ENCODE data around the gene SARM1. TPM values are rescaled to one million over a fixed set of nuclear protein-coding genes. Genes with fewer than 3 reads are reported as not detected.

Gene SARM1
- total RNA-seq, 2 experiments from 2014 or later, result 17.2 to 17.5 TPM

DNA sequence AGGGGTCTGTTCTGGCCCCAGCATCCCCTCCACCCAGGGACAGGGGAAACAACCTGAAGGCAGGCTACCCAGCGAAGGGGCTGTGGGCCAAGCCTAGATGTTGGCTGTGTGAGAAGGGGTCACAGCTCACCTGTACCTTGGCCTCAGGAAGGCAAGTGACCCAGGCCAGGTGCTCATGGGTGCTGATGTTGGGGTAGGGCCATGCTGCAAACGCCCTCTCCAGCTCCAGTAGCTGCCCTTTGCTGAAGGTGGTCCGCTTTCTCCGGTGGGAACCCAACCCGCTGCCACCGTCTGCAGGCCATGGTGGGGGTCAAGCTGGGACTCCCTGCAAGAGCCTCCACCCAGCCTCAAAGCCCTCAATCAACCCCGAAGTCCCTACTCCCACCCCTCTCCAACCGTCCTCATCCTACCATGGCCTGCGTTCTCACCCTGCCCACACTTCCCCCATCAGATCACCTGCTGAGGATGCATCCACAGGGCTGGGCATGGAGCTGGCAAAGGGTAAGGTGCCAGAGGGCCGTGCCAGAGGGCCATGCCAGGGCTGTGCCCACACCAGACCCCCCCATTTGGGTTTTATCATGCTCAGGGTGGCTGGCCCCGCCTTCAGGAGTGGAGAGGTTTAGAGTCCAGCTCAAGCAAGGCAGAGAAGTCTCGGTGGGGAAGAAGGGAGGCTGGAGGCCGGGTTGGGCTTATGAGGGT, 6.7 kb upstream of the SARM1 start, which contains the start of gene SEBOX:
TSS of gene SEBOX (minus strand) at position 535 of the 699 bp plus-strand sequence. CDS start at position 487, 48 bp downstream.
- Mint-ChIP-seq H3K36me3 (ENCODE audit: low read depth) (peaks cover 17% of the 10 kb centered on the region), H3K4me1 (no peaks in the 10 kb centered on the region), H3K27me3 (no peaks in the 10 kb centered on the region), H3K27ac (no peak within 1 kb of the TSS), H3K4me3 (no peak within 1 kb of the TSS), H3K9me3 (no peaks in the 10 kb centered on the region)
- CTCF ChIA-PET, result no interaction called here
- DNase-seq, result no peak
- POLR2A ChIA-PET, result interaction anchor here (1.1 kb wide), 1 partner anchor 29 kb away, joined by 6 read pairs; the partner anchor contains the start of genes IFT20 and TNFAIP1

DNA sequence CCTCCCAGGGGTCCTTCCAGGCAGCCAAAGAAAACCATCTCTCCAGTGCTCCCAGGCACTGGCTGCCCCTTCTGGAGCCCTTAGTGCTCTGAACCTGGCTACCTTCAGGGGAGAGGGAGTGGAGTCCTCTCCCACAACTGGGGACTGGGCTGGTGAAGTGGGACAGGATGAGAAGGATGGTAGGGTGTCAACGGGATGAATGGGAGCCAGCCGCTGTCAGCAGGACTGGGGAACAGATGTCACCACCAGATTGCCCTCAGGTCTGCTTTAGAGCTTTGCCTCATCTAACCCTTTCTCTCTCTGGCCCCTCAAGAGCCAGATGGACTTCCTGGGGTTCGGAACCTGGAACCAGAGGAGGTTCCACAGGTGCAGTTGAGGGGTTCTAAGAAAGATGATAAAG, 6.0 kb upstream of the SARM1 start:
- POLR2A ChIA-PET, result no interaction called here
- no peak for DNase-seq
- no peaks in the 10 kb centered on the region for H3K9me3 Mint-ChIP-seq
- H3K4me1 Mint-ChIP-seq, result no peaks in the 10 kb centered on the region
- H3K27ac Mint-ChIP-seq, result no peak overlapping the region
- no peak overlapping the region for H3K4me3 Mint-ChIP-seq
- CTCF ChIA-PET, result no interaction called here
- no peaks in the 10 kb centered on the region for H3K27me3 Mint-ChIP-seq
- H3K36me3 Mint-ChIP-seq (ENCODE audit: low read depth), result peaks cover 12% of the 10 kb centered on the region

DNA sequence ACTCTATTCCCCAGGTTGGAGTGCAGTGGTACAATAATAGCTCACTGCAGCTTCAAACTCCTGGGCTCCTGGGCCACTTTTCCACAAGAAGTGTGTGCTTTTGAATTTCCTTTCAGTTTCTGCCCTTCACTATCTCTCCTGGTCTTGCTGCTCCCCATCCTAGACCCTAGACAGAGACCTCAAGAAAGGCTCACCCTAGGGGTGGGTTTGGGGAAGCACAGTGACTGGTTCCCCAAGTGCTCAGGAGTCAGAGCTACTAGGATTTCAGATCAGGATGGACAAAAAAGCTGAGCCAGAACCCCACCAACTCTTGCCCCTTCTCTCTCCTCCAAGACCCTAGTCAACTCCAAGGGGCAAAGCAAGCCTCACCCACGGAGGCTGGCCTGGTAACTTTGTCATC, 4.9 kb upstream of the SARM1 start:
- no peak overlapping the region for H3K27ac Mint-ChIP-seq
- ChIA-PET POLR2A (interaction anchor here (1.2 to 7.6 kb wide), 3 partner anchors 8 to 31 kb away, joined by 3 to 80 read pairs (median 6); partner anchors contain the start of genes IFT20, POLDIP2 and TNFAIP1), CTCF (interaction anchor here (1.9 kb wide), 1 partner anchor 8 kb away, joined by 7 read pairs; no protein-coding TSS in a partner anchor)
- no peak overlapping the region for H3K4me3 Mint-ChIP-seq
- H3K9me3 Mint-ChIP-seq, result no peaks in the 10 kb centered on the region
- H3K4me1 Mint-ChIP-seq, result peaks cover 5% of the 10 kb centered on the region
- H3K27me3 Mint-ChIP-seq, result no peaks in the 10 kb centered on the region
- no peak for DNase-seq
- H3K36me3 Mint-ChIP-seq (ENCODE audit: low read depth), result peaks cover 3% of the 10 kb centered on the region

DNA sequence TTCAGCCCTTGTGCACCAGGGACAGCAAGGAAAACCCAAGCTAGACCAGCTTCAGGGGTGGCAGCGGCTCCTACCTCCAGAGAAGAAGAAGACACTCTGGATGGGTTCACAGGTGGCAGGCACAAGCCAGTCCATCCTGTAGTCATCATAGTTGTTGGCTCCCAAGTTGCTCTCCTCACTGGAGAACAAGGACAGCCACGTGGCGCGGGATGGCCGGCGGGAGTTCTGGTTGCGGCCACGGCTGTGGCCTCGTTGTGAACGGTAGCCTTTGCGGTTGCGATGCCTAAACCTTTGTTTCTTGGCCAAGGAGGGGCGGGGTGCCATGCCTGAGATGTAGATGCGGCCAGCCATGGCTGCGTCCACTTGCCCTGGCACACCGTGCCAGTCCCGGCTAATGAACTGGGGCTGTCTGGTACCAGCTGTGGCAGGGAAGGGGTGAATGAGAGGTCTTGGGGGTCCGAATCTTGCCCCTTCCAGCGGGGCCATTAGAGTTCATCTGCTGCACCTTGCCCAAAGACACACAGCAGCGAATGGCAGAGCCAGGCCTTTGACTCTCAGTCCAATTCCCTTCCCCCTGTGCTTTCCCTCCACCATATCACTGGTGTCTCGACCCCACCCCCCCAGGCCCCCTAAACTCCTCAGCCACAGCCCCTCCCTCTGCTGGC, 3.7 kb upstream of the SARM1 start:
- ChIA-PET POLR2A (interaction anchor here (1.2 to 7.6 kb wide), 3 partner anchors 10 to 32 kb away, joined by 3 to 80 read pairs (median 6); partner anchors contain the start of genes IFT20, POLDIP2 and TNFAIP1), CTCF (interaction anchor here (0.7 to 1.9 kb wide), 2 partner anchors 9 to 49 kb away, joined by 4 to 7 read pairs; no protein-coding TSS in a partner anchor)
- no peak overlapping the region for H3K27ac Mint-ChIP-seq
- peaks cover 11% of the 10 kb centered on the region for H3K4me1 Mint-ChIP-seq
- no peaks in the 10 kb centered on the region for H3K36me3 Mint-ChIP-seq (ENCODE audit: low read depth)
- no peaks in the 10 kb centered on the region for H3K9me3 Mint-ChIP-seq
- H3K4me3 Mint-ChIP-seq, result no peak overlapping the region
- no peaks in the 10 kb centered on the region for H3K27me3 Mint-ChIP-seq
- no peak for DNase-seq

DNA sequence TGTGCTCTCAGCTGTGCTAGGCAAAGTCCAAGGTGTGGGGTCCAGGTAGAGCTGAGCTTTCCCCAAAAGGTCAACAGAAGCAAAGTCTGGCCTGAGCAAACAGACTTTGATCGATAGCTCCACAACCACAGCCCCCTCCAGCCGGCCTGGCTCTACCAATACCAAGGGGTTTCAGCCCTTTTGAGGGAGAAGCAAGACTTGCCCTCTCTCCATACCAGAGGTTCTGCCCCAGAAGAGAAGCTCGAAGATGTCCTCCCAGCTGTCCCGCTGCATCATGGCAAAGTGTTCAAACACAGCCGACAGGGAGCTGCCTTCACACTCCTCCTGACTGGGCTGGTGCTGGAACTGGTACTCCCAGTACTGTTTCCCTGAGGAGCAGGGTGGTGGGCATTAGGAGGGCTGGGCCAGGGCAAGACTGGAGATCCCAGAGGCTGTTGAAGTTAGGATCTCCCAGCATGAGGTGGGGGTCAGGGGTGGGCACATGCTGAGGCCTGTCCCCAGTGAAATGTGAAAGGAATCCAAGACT, 3.1 kb upstream of the SARM1 start:
- no peak overlapping the region for H3K27ac Mint-ChIP-seq
- H3K4me1 Mint-ChIP-seq, result peaks cover 17% of the 10 kb centered on the region
- ChIA-PET POLR2A (interaction anchor here (0.9 to 7.6 kb wide), 4 partner anchors 10 to 33 kb away, joined by 3 to 80 read pairs (median 24); partner anchors contain the start of genes IFT20, POLDIP2 and TNFAIP1), CTCF (interaction anchor here (0.7 kb wide), 1 partner anchor 48 kb away, joined by 4 read pairs; no protein-coding TSS in a partner anchor)
- DNase-seq, result no peak
- H3K36me3 Mint-ChIP-seq (ENCODE audit: low read depth), result no peaks in the 10 kb centered on the region
- H3K27me3 Mint-ChIP-seq, result no peaks in the 10 kb centered on the region
- H3K4me3 Mint-ChIP-seq, result no peak overlapping the region
- no peaks in the 10 kb centered on the region for H3K9me3 Mint-ChIP-seq

DNA sequence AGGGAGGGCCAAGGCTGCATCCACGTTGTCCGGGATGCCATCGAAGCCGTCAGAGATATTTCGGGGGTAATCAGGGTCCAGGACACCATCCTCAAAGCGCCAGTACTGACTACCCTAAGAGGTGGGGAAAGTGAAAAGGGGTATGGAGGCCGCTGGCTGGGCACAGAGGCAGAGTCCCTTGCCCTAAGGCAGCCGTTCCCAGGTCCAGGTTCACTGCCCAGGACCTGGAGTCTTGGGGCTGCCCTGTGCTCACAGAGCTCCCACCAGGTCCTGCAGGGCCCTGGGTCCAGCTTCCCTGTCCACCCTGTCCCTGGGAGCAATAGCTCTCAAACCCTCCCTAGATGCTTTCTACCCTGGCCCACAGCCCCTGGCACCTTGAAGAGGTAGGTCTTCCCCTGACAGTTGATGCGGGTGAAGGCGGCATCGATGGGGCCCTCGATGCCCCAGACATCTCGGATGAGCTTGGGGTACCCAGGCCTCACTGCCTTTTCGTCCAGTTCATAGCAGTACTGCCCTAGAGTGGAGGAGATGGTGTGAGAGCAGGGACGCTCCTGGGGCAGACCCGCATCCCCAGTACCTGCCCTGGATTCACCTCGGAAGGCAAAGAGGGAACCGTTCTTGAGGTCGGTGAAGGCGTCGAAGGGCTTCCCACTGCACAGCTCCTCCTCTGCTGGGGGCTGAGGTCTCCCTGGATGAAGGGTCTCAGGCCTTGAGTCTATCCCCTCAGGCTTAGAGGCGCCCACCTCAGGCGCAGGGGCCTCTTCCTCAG, 2.4 kb upstream of the SARM1 start:
- DNase-seq, result no peak
- Mint-ChIP-seq H3K27me3 (no peaks in the 10 kb centered on the region), H3K9me3 (no peaks in the 10 kb centered on the region), H3K4me3 (no peak overlapping the region), H3K27ac (no peak overlapping the region), H3K4me1 (peaks cover 21% of the 10 kb centered on the region), H3K36me3 (ENCODE audit: low read depth) (no peaks in the 10 kb centered on the region)
- POLR2A ChIA-PET, result interaction anchor here (0.9 to 7.6 kb wide), 4 partner anchors 11 to 34 kb away, joined by 3 to 80 read pairs (median 24); partner anchors contain the start of genes IFT20, POLDIP2 and TNFAIP1
- CTCF ChIA-PET, result interaction anchor here (1.7 kb wide), 1 partner anchor 12 kb away, joined by 7 read pairs; the partner anchor contains the start of gene POLDIP2

DNA sequence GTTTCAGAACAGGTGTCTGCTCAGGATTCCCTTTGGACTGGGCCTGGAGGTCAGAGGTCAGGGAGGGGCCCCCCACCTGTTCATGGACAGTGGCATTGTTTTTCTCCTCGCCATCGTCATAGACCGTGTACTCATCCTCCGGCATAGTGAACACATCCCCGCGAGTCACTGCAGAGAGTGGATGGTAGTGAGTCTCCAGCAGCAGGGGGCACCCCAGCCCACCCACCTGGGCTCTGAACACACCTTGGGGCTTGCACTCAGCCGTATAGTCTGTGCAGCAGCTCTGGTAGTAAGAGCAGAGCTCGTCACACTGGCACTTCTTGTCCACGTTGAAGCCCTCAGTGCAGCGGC, 1.8 kb upstream of the SARM1 start:
- H3K4me3 Mint-ChIP-seq, result no peak overlapping the region
- DNase-seq, result no peak
- ChIA-PET CTCF (interaction anchor here (1.7 kb wide), 1 partner anchor 12 kb away, joined by 7 read pairs; the partner anchor contains the start of gene POLDIP2), POLR2A (interaction anchor here (2.8 to 7.6 kb wide), 3 partner anchors 11 to 34 kb away, joined by 18 to 80 read pairs (median 43); partner anchors contain the start of genes IFT20, POLDIP2 and TNFAIP1)
- no peaks in the 10 kb centered on the region for H3K27me3 Mint-ChIP-seq
- no peaks in the 10 kb centered on the region for H3K9me3 Mint-ChIP-seq
- no peaks in the 10 kb centered on the region for H3K36me3 Mint-ChIP-seq (ENCODE audit: low read depth)
- H3K27ac Mint-ChIP-seq, result no peak overlapping the region
- peaks cover 21% of the 10 kb centered on the region for H3K4me1 Mint-ChIP-seq

DNA sequence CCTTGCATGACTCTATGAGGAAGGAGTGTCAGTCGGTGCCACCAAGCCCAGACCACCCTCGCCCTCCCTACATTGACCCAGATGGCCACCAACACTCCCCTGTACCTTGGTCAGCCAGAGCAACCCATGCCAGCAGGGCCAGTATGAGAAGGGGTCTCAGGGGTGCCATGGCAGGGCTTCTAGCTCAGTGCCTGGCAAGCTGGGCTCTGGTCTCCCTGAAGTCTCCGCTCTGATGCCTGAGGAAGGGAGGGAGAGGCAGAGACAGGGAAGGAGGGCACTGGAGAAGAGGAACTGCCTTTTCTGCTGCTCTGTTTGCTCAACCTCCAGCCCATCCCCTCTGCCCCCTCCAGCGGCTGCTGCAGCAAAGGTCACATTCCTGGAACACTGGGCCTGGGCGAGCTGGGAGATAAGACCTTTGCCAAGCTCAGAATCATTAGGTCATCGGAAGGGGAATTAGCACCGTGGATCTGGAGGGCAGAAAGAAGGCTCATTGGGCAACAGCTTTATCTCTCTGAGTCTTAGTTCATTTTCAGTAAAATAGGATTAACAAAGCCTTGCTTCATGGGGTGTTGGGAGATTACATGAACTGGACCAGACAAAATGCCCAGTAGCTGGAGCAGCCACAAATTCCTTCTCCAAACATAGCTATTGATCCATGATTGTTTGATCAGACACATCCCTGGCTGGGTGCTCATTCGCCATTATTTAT, 1.3 kb upstream of the SARM1 start, which contains the start of gene VTN:
TSS of gene VTN (minus strand) at position 273 of the 709 bp plus-strand sequence. CDS start at position 169, 104 bp downstream.
- ChIA-PET POLR2A (interaction anchor here (1.6 to 7.6 kb wide), 5 partner anchors 9 to 35 kb away, joined by 7 to 80 read pairs (median 18); partner anchors contain the start of genes IFT20, POLDIP2 and TNFAIP1), CTCF (interaction anchor here (0.8 to 1.7 kb wide), 2 partner anchors 13 to 528 kb away, joined by 3 to 7 read pairs; partner anchors contain the start of gene POLDIP2)
- DNase-seq, result no peak
- H3K9me3 Mint-ChIP-seq, result no peaks in the 10 kb centered on the region
- peaks cover 23% of the 10 kb centered on the region for H3K4me1 Mint-ChIP-seq
- H3K27me3 Mint-ChIP-seq, result no peaks in the 10 kb centered on the region
- H3K36me3 Mint-ChIP-seq (ENCODE audit: low read depth), result no peaks in the 10 kb centered on the region
- peak within 1 kb of the TSS; percentile 90 for H3K4me3 Mint-ChIP-seq
- H3K27ac Mint-ChIP-seq, result peak within 1 kb of the TSS; percentile 77

DNA sequence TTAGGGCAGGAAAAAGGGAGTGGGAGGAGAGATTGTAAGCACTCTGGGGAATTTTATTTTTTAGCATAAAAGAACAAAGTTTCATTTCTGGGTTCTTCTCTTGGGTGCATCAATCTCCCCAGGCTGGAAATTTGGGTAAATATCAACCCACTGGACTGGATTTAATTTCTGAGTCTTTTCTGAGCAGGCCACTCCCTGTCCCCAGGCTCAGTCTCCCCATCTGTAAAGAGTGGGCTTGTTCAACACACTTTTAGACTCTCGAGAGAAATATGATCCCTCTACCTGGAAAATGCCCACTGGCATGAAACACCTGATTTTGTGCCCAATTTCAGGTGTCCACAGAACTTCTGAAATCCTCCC, 770 bp upstream of the SARM1 start:
- DNase-seq, result no peak
- ChIA-PET POLR2A (interaction anchor here (1.6 to 7.6 kb wide), 5 partner anchors 9 to 35 kb away, joined by 7 to 80 read pairs (median 18); partner anchors contain the start of genes IFT20, POLDIP2 and TNFAIP1), CTCF (interaction anchor here (0.8 to 1.7 kb wide), 2 partner anchors 13 to 527 kb away, joined by 3 to 7 read pairs; partner anchors contain the start of gene POLDIP2)
- Mint-ChIP-seq H3K4me1 (peaks cover 23% of the 10 kb centered on the region), H3K36me3 (ENCODE audit: low read depth) (no peaks in the 10 kb centered on the region), H3K4me3 (peak overlapping the region; percentile 90), H3K27ac (no peak overlapping the region), H3K27me3 (no peaks in the 10 kb centered on the region), H3K9me3 (no peaks in the 10 kb centered on the region)

DNA sequence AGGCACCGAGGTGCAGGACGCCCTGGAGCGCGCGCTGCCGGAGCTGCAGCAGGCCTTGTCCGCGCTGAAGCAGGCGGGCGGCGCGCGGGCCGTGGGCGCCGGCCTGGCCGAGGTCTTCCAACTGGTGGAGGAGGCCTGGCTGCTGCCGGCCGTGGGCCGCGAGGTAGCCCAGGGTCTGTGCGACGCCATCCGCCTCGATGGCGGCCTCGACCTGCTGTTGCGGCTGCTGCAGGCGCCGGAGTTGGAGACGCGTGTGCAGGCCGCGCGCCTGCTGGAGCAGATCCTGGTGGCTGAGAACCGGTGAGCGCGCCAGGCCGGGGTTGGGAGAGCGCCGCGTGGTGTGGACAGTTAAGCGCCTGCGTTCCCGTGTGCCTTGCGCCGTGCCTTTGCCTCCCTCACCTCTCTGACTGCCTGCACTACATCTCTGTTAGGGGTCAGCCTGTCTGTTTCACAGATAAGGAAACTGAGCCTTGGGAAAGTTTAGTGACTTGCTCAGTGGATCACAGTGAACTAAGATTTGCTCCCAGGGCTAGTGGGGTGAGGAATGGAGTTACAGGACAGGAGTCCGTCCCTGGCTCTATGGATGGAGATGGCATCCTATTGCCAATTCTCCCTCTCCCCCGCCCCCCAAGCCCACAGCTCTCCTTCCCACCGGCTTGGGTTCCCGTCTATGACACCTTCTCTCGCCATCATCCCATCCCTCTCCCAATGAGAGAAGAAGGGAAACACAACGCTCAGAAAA, 880 bp downstream of the SARM1 start:
- Mint-ChIP-seq H3K27me3 (no peaks in the 10 kb centered on the region), H3K4me3 (peak overlapping the region; percentile 71), H3K9me3 (no peaks in the 10 kb centered on the region), H3K27ac (peak overlapping the region; percentile 16), H3K36me3 (ENCODE audit: low read depth) (no peaks in the 10 kb centered on the region), H3K4me1 (peaks cover 23% of the 10 kb centered on the region)
- DNase-seq, result peak; percentile 34
- CTCF ChIA-PET, result interaction anchor here (1.1 to 1.3 kb wide), 3 partner anchors 11 to 18 kb away, joined by 3 to 4 read pairs (median 4); no protein-coding TSS in a partner anchor
- POLR2A ChIA-PET, result interaction anchor here (2.7 to 7.6 kb wide), 4 partner anchors 8 to 37 kb away, joined by 8 to 80 read pairs (median 30); partner anchors contain the start of genes IFT20, POLDIP2 and TNFAIP1

DNA sequence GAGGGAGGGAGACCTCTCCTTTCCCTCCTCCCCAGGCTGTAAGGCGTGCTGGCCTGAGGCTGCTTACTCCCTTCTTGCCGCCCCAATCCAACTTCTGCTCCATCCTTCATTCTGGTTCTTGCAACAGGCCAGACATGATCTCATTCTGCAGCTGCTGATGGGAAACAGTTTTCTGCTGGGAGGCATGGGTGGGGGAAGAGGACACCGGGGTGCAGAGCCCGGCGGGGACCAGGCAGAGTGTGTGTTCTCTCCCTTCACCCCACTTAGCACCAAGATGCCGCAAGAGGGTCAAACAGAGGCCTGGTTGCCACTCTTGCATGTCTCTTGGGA, 1.4 kb downstream of the SARM1 start:
- Mint-ChIP-seq H3K4me1 (peaks cover 23% of the 10 kb centered on the region), H3K9me3 (no peaks in the 10 kb centered on the region), H3K36me3 (ENCODE audit: low read depth) (no peaks in the 10 kb centered on the region), H3K27ac (peak overlapping the region; percentile 16), H3K4me3 (peak overlapping the region; percentile 71), H3K27me3 (no peaks in the 10 kb centered on the region)
- ChIA-PET CTCF (interaction anchor here (1.3 kb wide), 1 partner anchor 14 kb away, joined by 4 read pairs; no protein-coding TSS in a partner anchor), POLR2A (interaction anchor here (5.7 to 7.6 kb wide), 2 partner anchors 11 to 15 kb away, joined by 43 to 80 read pairs; partner anchors contain the start of gene POLDIP2)
- DNase-seq, result no peak

Measured in activated CD4-positive, alpha-beta memory T cell treated with anti-CD3 and anti-CD28 coated beads, Interleukin-2, amount 10 ng/mL, durations not matched to agents 7 days and 5 days (primary cell).